GM13977 (cell line): ENCODE measurements around the gene RCBTB2.

Experiments used
- DNase-seq: peaks from one replicate; pipeline ENCODE4 v3.0.0; 2012; ENCODE audit warnings: low spot score
- in situ Hi-C: fragments of 300-500 bp; cut with MboI; formaldehyde crosslinking; loops from one replicate; pipeline ENCODE4 v1.12.0; 2022; ENCODE audit warnings: low sequenced_read_pairs, low pct_unique_long_range_greater_than_20kb, mixed read lengths, inconsistent platforms; ENCODE audit not compliant: unreplicated experiment
- TF ChIP-seq, protein P1 (sequence below): IDR thresholded peaks from 2 replicates; pipeline ENCODE4 v1.5.1; 2012; ENCODE audit warnings: mild to moderate bottlenecking, control low read depth; ENCODE audit not compliant: insufficient read depth; ENCODE audit errors: extremely low read depth, missing control alignments

The RCBTB2 gene

DNA sequence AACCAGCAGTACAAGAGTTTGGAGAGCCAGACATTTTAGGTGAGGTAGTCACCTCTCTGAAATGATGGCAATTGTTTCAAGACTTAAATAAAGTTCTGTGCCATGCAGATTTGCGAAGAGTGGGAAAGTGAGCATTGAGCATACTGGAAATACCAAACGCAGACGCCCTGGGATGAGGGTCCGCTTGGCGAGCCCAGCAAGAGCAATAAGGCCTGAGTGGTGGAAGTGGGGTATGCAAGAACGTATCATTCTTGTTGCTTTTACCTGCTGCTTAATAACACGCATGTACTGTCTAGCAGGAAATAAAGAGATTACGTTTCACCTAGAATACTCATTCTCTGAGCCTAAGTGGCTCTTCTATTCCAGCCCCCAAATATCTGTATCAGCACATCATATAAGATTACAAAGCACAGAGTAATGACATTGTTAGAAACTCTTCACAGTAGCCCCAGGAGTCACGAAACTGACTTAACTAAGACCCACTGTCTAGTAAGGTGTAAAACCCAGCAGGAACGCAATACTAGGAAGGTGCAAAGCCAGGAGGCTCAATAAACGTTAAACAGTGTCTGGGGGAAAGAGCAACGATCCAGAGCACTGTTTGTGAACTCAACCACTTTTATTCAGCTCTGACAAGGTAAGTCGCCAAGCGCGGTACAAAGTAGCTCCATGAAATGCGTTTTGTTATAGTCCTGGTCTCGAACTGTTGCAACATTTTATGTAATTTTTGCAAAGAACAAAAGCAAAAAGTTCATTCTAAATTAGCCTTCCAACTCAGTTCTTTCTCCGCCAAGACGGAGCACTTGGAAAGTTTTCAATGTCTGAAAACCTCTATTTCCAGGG is 1.2 kb downstream of the RCBTB2 start:
- TF ChIP-seq, protein P1, sequence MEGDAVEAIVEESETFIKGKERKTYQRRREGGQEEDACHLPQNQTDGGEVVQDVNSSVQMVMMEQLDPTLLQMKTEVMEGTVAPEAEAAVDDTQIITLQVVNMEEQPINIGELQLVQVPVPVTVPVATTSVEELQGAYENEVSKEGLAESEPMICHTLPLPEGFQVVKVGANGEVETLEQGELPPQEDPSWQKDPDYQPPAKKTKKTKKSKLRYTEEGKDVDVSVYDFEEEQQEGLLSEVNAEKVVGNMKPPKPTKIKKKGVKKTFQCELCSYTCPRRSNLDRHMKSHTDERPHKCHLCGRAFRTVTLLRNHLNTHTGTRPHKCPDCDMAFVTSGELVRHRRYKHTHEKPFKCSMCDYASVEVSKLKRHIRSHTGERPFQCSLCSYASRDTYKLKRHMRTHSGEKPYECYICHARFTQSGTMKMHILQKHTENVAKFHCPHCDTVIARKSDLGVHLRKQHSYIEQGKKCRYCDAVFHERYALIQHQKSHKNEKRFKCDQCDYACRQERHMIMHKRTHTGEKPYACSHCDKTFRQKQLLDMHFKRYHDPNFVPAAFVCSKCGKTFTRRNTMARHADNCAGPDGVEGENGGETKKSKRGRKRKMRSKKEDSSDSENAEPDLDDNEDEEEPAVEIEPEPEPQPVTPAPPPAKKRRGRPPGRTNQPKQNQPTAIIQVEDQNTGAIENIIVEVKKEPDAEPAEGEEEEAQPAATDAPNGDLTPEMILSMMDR = no peak
- in situ Hi-C loops = no loop called here
- DNase-seq = no peak

DNA sequence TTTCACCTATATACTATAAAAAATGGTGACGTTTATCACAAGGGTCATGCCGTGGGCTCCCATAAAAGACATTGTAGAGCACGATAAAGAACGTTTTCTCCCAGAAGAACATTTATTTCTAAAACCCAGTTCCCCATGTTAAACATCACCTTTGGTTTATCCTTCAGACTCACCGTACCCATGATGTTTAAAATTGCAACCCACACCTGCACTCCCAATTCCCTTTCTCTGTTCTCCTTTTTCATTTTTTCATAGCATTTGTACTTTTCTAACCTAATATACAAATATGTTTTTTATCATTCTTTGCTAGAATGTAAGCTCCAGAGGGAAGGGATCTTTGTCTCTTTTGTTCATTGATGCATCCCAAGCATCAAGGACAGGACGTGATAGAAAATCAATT is 2.0 kb downstream of the RCBTB2 start:
- DNase-seq = no peak
- in situ Hi-C loops = no loop called here
- TF ChIP-seq, protein P1 = no peak

DNA sequence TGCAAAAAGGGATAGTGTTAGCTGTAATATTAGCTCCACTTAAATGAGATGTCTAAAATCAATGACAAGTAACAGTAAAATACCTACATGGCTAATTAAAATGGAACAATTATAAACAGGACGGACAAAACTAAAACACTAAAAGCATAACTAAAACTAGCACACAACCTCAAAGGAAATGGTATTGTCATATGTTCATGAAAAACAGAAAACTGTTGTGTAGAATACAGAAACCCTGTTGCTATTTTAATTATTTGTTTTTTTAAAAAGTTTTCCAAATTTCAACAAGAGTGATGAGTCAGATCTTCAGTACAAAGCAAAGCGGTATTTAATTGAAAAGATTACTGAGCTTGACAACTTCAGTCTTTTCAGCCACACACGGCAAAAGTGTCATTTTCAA is 4.2 kb downstream of the RCBTB2 start:
- DNase-seq = no peak
- TF ChIP-seq, protein P1 = no peak
- in situ Hi-C loops = no loop called here

DNA sequence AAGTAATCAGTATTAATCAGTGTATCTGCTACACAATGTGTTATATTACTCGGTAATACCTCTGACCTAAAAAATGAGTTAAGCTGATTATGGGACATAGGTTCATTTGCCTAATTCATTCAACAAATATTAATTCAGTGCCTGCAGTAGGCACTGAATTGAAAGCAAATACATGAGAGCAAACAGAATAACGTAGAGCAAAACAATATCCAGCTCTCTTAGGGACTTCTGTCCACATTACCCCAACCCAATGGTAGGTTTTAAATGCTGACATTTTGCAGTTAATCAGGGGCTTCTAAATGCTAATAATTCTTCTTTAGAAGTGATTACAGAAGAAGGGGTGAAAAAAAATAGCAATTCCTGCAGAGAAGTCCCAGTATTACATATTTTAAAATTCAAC is 4.9 kb downstream of the RCBTB2 start:
- no peak for DNase-seq
- in situ Hi-C loops = no loop called here
- TF ChIP-seq, protein P1 = no peak

DNA sequence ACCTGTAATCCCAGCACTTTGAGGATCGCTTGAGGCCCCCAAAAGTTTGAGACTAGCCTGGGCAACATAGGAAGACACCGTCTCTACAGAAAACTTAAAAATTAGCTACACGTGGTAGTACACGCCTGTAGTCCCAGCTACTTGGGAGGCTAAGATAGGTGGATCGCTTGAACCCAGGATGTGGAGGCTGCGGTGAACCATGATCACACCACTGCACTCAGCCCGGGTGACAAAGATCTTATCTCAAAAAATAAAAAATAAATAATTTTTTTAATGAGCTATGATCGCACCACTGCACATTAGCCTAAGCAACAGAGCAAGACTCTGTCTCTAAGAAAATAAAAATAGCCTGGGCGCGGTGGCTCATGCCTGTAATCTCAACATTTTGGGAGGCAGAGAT is 6.6 kb downstream of the RCBTB2 start:
- DNase-seq = no peak
- TF ChIP-seq, protein P1 = no peak
- in situ Hi-C loops = no loop called here

DNA sequence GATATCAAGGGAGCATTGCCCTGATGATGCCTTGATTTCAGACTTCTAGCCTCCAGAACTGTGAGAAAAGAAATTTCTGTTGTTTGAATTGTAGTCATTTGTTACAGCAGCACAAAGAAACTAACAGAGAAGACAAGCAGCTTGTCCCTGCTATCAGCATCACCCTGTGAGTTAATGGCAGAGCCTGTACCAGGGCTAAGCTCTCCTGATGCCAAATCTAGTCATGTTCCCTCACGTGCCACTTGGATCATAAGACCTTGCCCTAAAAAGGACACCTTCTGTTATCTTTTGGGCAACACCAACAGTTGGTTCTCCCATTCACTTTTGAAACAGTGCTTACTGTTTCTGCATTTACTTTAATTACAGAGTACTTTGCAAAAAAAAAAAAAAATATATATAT is 14.8 kb downstream of the RCBTB2 start:
- TF ChIP-seq, protein P1 = no peak
- in situ Hi-C loops = no loop called here
- DNase-seq = no peak

DNA sequence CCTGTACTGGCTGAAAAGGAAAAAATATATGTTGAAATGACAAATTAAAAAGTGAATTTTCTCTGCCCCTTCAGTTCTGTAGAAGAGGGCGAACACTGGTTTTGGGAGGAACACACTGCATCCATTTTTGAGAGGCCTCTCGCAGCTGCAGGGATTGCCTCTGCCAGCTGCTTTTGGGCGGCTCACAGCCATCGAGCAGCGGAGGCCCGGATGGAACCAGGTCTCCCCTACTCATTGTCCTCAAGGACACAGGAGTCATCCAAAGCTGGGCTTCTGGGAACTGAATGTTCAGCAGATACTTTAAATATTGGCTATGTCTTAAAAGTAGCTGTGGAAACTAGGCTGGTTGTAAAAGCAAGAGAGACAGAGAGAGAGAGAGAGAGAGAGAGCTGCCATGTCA is 17.1 kb downstream of the RCBTB2 start:
- TF ChIP-seq, protein P1 = no peak
- in situ Hi-C loops = no loop called here
- DNase-seq = no peak
